SK-N-MC (cell line): Measurements from ENCODE around the gene STON2.
"Not testable (repeated sequence)": the region's sequence is repeated elsewhere in the genome, so short reads cannot be mapped to it uniquely, and the experiment has no call there.

Experiments
- DNase-seq: peaks from one replicate; pipeline ENCODE4 v3.0.0-alpha.2; 2011; ENCODE audit warnings: low read depth, low spot score
- H3K27ac ChIP-seq: fragments of 200-600 bp; sonication (generic); 2 replicates; pipeline ENCODE4 v1.5.1; 2016; ENCODE audit warnings: mixed run types
- H3K36me3 ChIP-seq: fragments of 200-600 bp; sonication (generic); 2 replicates; pipeline ENCODE4 v1.6.1; 2017; ENCODE audit warnings: antibody characterized with exemption, low read length, mixed read lengths; ENCODE audit not compliant: insufficient read depth
- H3K4me3 ChIP-seq: fragments of 200-600 bp; sonication (generic); 2 replicates; pipeline ENCODE4 v1.5.1; 2016
- H3K9ac ChIP-seq: fragments of 200-600 bp; sonication (generic); 2 replicates; pipeline ENCODE4 v1.8.0; 2017; ENCODE audit warnings: mixed run types, mixed read lengths; ENCODE audit not compliant: insufficient read length
- H3K9me3 ChIP-seq: fragments of 200-600 bp; sonication (generic); 2 replicates; pipeline ENCODE4 v1.6.1; 2017; ENCODE audit warnings: low read depth, mild to moderate bottlenecking, antibody characterized with exemption, low read length, moderate library complexity, mixed read lengths
- EZH2 ChIP-seq: fragments of 200-600 bp; sonication (generic); IDR thresholded peaks from one replicate; pipeline ENCODE4 v1.6.1; 2017; ENCODE audit warnings: antibody characterized with exemption
- FOXP2 ChIP-seq: optimal IDR thresholded peaks from 2 replicates; pipeline ENCODE3; 2011; ENCODE audit warnings: mild to moderate bottlenecking, moderate library complexity; ENCODE audit not compliant: insufficient read depth; ENCODE audit errors: extremely low read length, control extremely low read depth
- POLR2AphosphoS5 ChIP-seq: IDR thresholded peaks from 2 replicates; pipeline ENCODE4 v1.6.1; 2012; ENCODE audit warnings: mild to moderate bottlenecking, low read depth, low read length, borderline replicate concordance

The STON2 gene

GRCh38 chr14:81437244-81437643, 37.1 kb upstream of the STON2 start:
- no peaks in the 10 kb centered on the region for H3K9me3 ChIP-seq
- H3K9ac ChIP-seq = no peak overlapping the region
- TF ChIP-seq FOXP2 = no peak
- H3K36me3 ChIP-seq = no peaks in the 10 kb centered on the region
- H3K4me3 ChIP-seq = peak overlapping the region; percentile 85; the same call in 1 of the 2 replicates
- DNase-seq = no peak
- no peak overlapping the region for H3K27ac ChIP-seq

DNA sequence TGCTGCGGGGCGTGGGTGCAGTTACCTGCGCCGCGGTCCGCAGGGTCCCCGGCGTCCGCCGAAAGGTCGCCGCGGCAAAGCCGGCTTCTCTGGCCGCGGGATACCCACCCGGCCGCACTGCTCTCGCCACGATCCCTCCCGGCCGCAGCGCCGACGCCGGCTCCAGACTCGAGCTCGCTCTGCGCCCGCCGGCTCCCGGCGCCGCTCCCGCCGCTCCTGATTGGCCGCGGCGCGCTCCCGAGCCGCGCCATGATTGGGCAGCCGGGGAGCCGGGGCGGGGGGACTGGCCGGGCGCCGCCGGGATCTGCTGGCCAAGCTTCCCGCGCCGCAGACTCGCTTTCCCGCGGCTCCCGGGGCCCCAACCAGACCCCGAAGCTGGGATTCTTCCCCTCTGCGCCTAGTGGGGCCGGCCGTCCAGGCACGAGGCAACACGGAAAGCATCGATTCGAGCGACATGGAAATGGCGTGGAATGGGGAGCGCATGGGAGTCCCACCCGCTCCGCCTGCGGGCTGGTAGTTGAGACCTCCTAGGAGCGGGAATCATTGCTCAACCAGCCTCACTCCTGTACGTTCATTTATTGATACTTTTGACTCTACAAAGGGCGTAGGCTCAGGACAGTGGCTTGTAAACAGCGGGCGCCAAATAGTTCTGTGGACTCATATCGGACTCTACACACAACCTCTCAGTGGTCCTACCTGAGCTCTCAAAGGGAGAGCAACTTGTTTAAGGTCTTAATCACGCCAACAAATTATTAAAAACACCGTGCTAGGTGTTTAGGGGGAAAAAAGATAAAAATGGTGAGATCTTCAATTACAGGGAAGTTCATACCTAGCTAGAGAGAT, 36.4 kb upstream of the STON2 start:
- no peak overlapping the region for H3K27ac ChIP-seq
- H3K36me3 ChIP-seq = no peaks in the 10 kb centered on the region
- DNase-seq = no peak
- no peaks in the 10 kb centered on the region for H3K9me3 ChIP-seq
- peak overlapping the region; percentile 60 for H3K9ac ChIP-seq
- TF ChIP-seq POLR2AphosphoS5 (no peak), FOXP2 (no peak), EZH2 (no peak)
- peak overlapping the region; percentile 85 for H3K4me3 ChIP-seq

DNA sequence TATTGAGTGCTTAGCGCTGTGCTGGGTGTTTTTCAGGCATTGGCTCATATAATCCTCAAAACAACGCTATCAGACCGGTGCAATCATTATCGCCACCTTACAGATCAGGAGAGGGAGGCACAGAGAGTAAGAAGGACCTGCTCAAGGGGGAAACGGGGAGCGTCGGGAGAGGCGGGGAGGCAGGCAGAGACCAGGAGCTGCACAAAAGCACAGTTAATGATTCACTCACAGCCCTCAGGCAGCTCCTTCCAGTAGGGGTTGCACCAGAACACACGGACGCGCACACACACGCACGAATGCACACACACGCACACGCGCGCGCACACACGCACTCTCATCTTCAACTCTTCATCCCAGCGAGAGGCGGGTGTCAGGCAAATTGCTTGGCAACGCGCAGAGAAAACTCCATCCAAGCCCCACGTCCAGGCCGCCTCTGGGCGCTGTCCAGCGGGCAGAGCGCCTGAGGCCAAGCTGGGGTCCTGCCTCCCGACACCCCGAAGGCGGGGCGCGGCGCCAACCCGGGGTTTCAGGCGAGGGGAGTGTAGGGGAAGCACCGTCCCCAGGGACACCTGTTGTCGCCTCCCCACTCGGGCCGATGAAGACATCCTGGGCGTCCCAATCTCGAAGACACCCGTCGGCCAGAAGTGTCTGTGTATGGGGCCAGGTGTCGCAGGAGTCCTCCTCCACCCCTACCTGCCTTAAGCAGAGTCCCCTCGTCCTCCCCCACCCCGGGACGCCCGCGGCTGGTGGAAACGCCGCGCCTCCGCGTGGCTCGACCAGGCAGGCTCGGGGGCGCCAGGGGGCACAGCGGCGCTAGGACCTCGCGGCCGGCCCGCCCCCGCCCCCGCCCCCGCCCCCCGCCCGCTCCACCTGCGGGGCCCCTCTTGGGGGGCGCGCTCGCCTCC, 35.5 kb upstream of the STON2 start:
- Histone ChIP-seq H3K36me3 (no peaks in the 10 kb centered on the region), H3K4me3 (peak overlapping the region; percentile 85), H3K27ac (no peak overlapping the region), H3K9me3 (no peaks in the 10 kb centered on the region), H3K9ac (no peak overlapping the region)
- DNase-seq = no peak
- TF ChIP-seq POLR2AphosphoS5 = no peak
- no peak for TF ChIP-seq EZH2
- TF ChIP-seq FOXP2 = no peak

DNA sequence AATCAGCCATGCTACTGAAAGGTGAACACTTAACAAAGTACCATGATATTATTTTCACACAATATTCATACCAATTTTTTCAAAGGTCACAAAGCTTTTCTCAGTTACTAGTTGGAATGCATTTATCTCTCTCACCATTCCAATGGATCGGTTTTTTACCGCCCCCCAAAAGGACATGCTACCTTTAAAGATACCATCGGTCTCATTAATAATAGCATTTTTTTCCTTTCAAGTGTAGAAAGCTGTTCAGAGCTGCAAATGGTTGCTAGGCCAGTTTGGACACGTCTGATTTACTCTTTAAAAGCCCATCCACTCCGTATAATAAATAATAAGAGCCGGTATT, 34.9 kb upstream of the STON2 start:
- no peak for DNase-seq
- Histone ChIP-seq H3K4me3 (peak overlapping the region; percentile 80), H3K9me3 (no peaks in the 10 kb centered on the region), H3K36me3 (no peaks in the 10 kb centered on the region), H3K9ac (no peak overlapping the region), H3K27ac (no peak overlapping the region)
- TF ChIP-seq EZH2 (no peak), FOXP2 (no peak), POLR2AphosphoS5 (no peak)

DNA sequence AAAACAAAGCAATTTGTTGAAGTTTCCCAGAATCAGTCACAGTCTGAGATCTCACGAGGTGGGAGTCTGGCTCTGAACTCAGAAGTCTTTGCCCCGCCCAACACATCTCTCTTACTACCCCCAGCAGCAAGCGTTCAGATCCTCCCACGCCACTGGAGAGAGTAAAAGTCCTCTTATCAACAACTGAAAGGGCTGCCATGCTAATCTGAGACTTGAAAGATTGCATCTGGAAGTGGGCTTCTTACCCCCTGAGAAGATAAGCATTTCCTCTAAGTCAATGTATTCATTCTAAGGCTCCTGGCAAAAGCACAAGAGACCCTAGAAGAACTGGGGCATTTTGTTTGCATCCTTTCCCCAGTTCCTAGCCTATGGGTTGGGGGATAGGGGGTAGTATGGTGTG, 34.1 kb upstream of the STON2 start:
- Histone ChIP-seq H3K4me3 (no peak overlapping the region), H3K9me3 (no peaks in the 10 kb centered on the region), H3K36me3 (no peaks in the 10 kb centered on the region), H3K9ac (no peak overlapping the region), H3K27ac (no peak overlapping the region)
- TF ChIP-seq FOXP2 = no peak
- no peak for TF ChIP-seq EZH2
- no peak for TF ChIP-seq POLR2AphosphoS5
- no peak for DNase-seq

GRCh38 chr14:81433378-81433777, 33.3 kb upstream of the STON2 start:
- TF ChIP-seq POLR2AphosphoS5 (no peak), EZH2 (no peak), FOXP2 (no peak)
- Histone ChIP-seq H3K27ac (no peak overlapping the region), H3K9me3 (no peaks in the 10 kb centered on the region), H3K4me3 (no peak overlapping the region), H3K36me3 (no peaks in the 10 kb centered on the region), H3K9ac (no peak overlapping the region)
- no peak for DNase-seq

GRCh38 chr14:81432219-81432661, 32.1 kb upstream of the STON2 start:
- no peak overlapping the region for H3K27ac ChIP-seq

GRCh38 chr14:81430235-81430634, 30.1 kb upstream of the STON2 start:
- no peak for DNase-seq
- TF ChIP-seq POLR2AphosphoS5 = no peak
- no peak for TF ChIP-seq EZH2
- no peak for TF ChIP-seq FOXP2
- no peaks in the 10 kb centered on the region for H3K9me3 ChIP-seq
- H3K36me3 ChIP-seq = no peaks in the 10 kb centered on the region
- H3K4me3 ChIP-seq = no peak overlapping the region
- no peak overlapping the region for H3K9ac ChIP-seq
- no peak overlapping the region for H3K27ac ChIP-seq

More at GRCh38 chr14:81432219-81432661, 32.1 kb upstream of the STON2 start:
- no peak for DNase-seq
- no peak for TF ChIP-seq EZH2
- no peak for TF ChIP-seq POLR2AphosphoS5
- TF ChIP-seq FOXP2 = no peak
- H3K36me3 ChIP-seq = no peaks in the 10 kb centered on the region
- no peak overlapping the region for H3K4me3 ChIP-seq
- H3K9me3 ChIP-seq = no peaks in the 10 kb centered on the region
- no peak overlapping the region for H3K9ac ChIP-seq

- H3K27ac ChIP-seq, H3K9me3 ChIP-seq, DNase-seq, H3K4me3 ChIP-seq, H3K36me3 ChIP-seq, H3K9ac ChIP-seq: not testable (repeated sequence)
Observed at GRCh38 chr14:81429749-81430148, 29.6 kb upstream of the STON2 start.
